DMS53 (cell line): ENCODE results near the gene CECR2.

Experiments used
- DNase-seq: peaks from one replicate; lab custom pipeline; 2025; lab: John Stamatoyannopoulos, UW

CECR2 gene

DNA sequence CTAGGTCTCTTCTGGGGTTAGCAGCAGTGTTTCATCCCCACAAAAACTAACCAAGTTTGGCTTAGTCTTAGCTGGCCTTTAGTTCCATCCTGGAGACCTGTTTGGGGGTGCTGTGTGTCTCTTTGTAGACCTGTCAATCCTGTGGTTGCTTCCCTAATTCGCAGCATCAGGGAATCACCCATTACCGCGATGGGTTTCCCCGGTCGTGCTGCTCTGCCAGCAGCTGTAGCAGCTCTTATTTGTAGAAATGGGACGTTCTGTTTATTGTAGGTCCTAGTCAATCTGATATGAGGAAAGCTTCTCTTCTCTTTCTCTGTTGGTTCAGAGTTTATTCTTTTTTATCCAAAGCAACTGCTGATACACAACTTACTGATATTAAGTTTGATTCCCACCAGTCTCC, 91.6 kb downstream of the CECR2 start:
- DNase-seq = no peak

GRCh38 chr22:17470880-17471500, 101.7 kb downstream of the CECR2 start:
- no peak for DNase-seq

DNA sequence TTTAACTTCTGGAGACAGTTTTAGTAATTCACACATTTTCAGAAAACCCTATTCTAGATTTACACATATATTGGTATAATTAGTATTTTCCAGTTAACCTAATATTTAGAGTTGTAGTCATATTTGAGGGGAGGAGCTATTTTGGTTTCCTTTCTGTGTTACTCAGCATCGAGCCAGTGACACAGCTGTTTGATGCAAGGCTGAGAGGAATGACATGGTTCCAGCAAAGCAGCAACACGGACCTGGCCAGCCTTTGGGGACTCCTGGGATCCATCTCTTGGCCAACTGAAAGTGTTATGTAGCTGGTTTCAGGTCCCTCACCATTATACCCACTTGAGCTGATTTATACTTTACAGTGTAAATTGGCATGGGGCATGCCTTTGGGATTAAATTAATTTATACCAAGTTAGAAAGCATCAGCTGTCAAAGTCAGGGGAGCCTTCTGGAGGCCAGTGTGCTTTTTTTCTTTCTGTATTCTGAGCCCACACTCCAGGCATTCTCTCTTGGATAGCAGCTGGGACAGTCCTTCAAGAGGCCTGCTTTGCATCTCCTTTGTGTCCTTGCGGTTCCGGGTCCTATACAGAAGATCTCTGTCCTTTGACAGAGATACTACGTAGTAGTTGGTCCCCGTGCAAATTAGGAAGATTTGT, 102.8 kb downstream of the CECR2 start:
- no peak for DNase-seq

GRCh38 chr22:17472932-17473331, 103.7 kb downstream of the CECR2 start:
- no peak for DNase-seq

DNA sequence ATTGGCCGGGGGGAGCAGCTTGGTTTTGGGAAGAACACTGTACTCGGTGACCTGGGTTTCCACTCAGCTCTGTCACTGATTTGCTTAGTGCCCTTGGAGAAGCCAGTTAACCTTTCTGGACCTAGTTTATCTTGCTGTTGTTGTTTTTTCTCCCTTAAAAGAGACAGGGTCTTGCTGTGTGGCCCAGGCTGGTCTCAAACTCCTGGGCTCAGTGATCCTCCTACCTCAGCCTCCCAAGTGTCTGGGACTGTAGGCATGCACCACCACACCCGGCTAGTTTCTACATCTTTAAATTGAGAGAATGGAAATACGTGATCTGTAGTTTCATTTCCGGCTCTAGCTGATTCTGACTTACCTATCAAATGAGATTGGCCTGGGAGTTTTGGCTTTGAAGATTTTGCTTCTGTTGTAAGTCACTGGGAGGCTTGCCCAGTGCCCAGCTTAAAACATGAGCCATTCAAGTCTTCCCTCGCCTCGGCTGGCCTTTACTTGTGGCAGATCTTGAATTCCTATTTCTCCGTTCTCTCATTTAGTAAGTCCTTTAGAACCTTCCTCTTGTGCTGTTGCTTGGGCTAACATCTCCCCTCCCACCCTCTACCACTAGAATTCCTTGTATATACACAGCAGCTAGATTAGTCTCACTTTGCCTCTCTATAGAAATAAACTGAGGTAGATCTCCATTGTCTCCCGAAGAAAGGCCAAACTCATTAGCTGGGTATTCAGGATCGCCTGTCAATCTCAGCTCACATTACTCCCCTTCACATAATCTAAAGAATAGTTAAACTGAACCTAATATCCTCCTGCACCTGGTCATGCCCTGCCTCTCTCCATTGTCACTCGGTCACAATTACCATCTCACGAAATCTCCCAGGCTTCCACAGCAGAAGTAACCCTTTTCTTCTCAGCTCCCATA, 106.3 kb downstream of the CECR2 start:
- DNase-seq = no peak

- no peak for DNase-seq
Observed at GRCh38 chr22:17476838-17477237, 107.6 kb downstream of the CECR2 start.

DNA sequence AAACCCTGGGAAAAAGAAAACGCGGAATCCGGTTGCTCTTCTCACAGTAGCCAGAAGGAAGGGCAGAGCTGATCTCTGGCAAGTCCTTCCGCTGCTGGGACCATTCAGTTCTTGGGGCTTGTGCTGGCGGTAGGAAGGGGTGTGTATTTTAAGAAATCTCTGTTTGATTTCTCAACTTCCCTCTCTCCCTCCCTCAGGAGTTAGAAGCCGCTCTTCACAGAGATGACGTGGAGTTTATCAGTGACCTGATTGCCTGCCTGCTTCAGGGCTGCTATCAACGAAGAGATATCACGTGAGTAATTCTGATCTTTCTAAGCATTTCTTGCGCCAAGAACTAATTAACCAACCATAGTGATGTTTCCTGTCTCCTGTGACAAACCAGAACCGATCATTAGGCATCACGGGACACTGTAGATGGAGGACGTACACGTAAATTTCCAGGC, 108.2 kb downstream of the CECR2 start:
- DNase-seq = no peak

DNA sequence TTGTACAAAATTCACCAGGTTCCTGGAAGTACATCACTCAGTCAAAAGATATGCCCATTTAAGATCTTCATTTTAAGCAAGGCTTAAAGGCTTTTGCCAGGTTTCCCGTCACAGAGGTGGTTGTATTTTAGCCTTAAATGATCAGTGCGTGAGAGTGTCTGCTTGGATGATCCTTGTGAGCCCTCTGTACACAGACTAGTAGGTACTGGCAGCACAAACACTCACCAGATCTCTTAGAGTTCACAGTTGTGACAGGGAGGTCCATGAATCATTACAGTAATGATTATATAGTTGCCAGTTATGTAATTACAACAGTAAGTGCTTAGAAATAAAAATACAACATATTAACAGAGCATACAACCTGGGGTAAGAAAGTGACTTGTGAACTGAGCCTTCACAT, 109.9 kb downstream of the CECR2 start:
- DNase-seq = peak; percentile 5

- no peak for DNase-seq
Observed at GRCh38 chr22:17481424-17481823, 112.2 kb downstream of the CECR2 start.

DNA sequence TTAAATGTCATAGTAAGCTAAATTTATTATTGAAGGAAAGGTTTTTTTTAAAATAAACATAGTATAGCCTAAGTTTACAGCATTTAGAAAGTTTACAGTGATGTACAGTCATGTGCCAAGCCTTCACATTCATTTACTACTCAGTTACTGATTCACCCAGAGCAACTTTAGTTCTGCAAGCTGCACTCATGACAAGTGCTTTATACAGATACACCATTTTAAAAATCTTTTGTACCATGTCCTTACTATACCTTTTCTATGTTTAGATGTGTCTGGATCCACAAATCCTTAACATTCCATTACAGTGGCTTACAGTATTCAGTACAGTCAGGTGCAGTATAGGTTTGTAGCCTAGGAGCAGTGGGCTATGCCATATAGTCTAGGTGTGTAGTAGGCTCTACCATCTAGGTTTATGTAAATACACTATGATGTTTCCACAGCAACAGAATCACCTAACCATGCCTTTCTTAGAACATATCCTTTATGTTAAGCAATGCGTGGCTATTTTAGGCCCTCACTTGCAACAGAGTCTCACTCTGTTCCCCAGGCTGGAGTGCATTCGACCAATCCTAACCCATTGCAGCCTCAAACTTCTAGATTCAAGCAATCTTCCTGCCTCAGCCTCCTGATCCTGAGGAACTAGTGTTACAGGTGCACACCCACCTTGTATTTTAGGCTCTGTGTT, 114.6 kb downstream of the CECR2 start:
- DNase-seq = no peak

GRCh38 chr22:17484608-17485007, 115.3 kb downstream of the CECR2 start:
- no peak for DNase-seq

- DNase-seq = no peak
Observed at GRCh38 chr22:17486313-17486712, 117.1 kb downstream of the CECR2 start.

- DNase-seq = no peak
Observed at GRCh38 chr22:17486719-17487118, 117.5 kb downstream of the CECR2 start.

DNA sequence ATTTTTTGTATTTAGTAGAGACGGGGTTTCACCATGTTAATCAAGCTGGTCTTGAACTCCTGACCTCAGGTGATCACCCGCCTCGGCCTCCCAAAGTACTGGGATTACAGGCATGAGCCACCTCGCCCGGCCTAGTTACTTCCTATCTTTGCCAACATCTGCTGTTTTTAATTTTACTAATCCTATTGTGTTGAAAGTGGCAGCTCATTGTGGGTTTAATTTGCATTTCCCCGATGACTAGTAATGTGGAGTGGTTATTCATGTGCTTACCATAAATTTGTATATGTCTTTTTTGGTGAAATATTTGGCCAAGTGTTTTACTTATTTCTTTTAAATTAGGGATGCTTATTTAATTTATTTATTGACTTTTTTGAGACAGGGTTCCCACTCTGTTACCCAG, 119.8 kb downstream of the CECR2 start:
- DNase-seq = no peak

GRCh38 chr22:17491090-17491640, 121.9 kb downstream of the CECR2 start:
- no peak for DNase-seq

DNA sequence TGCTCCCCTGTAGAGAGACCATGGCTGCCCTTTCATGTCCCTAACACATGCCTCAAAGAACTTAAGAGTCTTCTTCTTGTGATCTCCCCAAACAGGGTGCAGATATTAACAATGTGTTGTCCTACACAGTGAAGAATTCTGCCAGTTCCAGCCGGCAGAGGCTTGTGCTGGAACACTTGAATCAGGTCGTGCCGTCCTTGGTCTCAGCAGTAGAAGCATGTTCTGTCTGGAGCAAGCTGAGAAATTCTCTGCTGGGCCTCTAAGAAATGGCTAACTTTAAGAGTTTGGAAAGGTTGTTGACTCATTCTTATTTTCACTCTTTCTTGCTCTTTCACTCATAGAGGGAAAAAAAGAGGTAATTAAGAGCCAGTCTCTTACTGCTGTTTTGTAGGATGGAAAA, 123.0 kb downstream of the CECR2 start:
- no peak for DNase-seq

DNA sequence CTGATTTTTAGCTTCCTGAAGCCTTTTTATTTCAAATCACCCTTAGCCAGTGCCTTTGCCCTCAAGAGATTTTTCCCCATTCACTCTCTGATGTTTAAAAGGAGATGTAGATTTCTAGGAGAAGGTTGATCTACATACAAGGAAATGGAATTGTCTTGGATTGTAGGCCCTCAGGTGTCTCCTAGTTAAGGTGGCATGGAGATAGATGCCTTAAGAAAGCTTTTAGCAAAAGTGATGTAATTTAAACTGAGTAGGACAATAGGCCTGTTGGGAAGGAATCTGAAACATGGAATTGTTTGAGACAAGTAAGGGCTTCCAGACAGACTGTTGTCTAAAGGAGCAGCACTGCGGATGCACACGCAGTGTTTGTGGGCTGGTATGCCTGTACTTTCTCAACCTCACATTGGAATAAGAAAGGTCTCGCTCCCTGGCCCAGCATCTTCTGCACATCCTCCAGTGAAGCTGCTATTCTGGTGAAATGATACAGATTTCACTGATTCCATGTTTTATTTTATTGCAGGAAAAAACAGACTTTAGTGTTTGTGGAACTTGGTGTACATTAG, 124.2 kb downstream of the CECR2 start:
- DNase-seq = no peak

DNA sequence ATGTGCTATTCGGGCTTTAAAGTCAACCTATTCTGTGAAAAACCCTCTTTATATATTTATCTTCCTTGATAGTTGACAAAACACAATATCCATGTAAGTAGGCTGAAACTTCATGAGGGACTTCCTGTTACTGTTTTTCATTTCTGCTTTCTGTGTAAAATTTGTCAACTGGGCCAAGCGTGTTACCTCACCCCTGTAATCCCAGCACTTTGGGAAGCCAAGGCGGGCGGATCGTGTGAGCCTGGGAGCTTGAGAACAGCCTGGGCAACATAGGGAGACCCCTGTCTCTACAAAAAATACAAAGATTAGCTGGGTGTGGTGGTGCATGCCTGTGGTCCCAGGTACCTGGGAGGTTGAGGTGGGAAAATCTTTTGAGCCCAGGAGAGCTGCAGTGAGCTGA, 127.6 kb downstream of the CECR2 start:
- DNase-seq = no peak

DNA sequence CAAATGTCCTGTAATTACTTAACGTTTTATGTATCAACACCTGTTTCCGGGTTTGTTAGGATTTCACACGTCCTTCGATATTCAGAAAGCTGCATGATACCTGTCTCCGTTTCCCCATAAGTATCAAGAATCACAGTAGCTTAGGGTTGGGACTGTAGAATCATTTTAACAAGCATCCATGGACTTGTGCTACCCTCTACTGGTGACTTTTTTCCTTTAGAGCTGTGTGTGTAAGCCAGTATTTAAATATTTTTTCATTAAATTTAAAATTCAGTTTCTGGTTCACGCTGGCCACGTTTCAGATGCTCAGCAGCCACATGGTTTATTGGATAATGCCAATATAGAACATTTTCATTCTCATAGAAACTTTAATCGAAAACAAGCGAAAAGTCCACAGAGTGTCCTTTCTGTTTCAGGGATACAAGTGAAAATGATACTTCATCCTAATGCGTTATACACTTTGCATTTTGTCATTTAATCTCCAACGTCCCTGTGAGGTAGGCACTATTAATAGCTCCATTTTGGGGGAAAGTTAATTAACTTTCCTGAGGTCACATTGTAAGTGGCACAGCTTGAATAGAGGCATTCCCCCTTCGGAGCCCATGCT, 132.5 kb downstream of the CECR2 start:
- DNase-seq = peak; percentile 84

DNA sequence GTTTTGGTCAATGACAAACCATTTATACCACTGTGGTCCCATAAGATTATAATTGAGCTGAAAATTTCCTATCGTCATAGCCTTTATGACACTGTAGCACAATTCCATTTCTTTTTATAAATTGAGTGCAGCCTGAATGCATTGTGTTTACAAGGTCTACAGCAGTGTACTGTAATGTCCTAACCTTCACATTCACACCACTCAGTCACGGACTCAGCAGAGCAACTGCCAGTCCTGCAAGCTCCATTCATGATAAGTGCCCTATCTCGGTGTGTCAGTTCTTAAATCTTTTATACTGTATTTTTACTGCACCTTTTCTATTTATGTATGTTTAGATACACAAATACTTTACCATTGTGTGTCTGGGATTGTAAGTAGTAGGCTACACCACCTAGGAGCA, 138.8 kb downstream of the CECR2 start:
- DNase-seq = no peak

- no peak for DNase-seq
Observed at GRCh38 chr22:17512960-17513359, 143.7 kb downstream of the CECR2 start.
